NT2/D1 (cell line): ENCODE data around the gene INPP4A.

Experiments
- SUZ12 ChIP-seq: IDR thresholded peaks from 2 replicates; pipeline ENCODE4 v1.6.1; 2011; ENCODE audit not compliant: insufficient read length, insufficient read depth; ENCODE audit errors: extremely low read depth
- YY1 ChIP-seq: IDR thresholded peaks from 2 replicates; pipeline ENCODE4 v1.6.1; 2011; ENCODE audit not compliant: insufficient read length, insufficient read depth
- ZNF274 ChIP-seq: IDR thresholded peaks from 2 replicates; pipeline ENCODE4 v1.6.1; 2011; ENCODE audit warnings: mild to moderate bottlenecking, low read depth, low read length

- TF ChIP-seq SUZ12 (no peak), ZNF274 (no peak), YY1 (no peak)
These were observed 2.2 kb downstream of the INPP4A start for GRCh38 chr2:98446850-98447249.
